Measurements from ENCODE around the gene DICER1. TPM values are rescaled to one million over a fixed set of nuclear protein-coding genes. Genes with fewer than 3 reads are reported as not detected.

The DICER1 gene
- polyA plus RNA-seq, 3 donors = 26.5 to 38.4 (median 34.7) TPM

GRCh38 chr14:95155045-95155444, 2.3 kb downstream of the DICER1 start:
- H3K4me3 ChIP-seq (replicated peaks in 1 of 3; ENCODE audit: low read depth in 2 of 3, low read length in 3 of 3) = peak overlapping the region in 1 of 3 experiments; percentile 86
- Mint-ChIP-seq H3K9me3 (no peaks in the 10 kb centered on the region), H3K36me3 (peaks cover 2 to 6% of the 10 kb centered on the region in 2 donors), H3K27me3 (ENCODE audit: low read depth in 3 of 3) (no peaks in the 10 kb centered on the region), H3K4me3 (peak overlapping the region; percentile 3 to 92), H3K27ac (peak overlapping the region in 1 of 7 donors; percentile 2), H3K4me1 (peaks cover 71% of the 10 kb centered on the region)
- no peaks in the 10 kb centered on the region for H3K27me3 ChIP-seq (ENCODE audit: control insufficient read depth in 2 of 2, insufficient read depth in 2 of 2, low read length in 2 of 2)
- H3K9ac ChIP-seq (ENCODE audit: insufficient read depth, low read length, poor library complexity, severe bottlenecking) = no peak overlapping the region
- H3K4me1 ChIP-seq (ENCODE audit: control insufficient read depth in 1 of 2, insufficient read depth in 2 of 2, low read length in 2 of 2) = peaks cover 34 to 39% of the 10 kb centered on the region in 2 donors
- intact Hi-C loops (cut with micrococcal nuclease) = loop anchor here in 1 of 2 donors (10.0 kb wide), 1 partner anchor 360 kb away; the partner anchor contains the start of gene SYNE3
- TF ChIP-seq CTCF (IDR thresholded peaks at IDR 0.05) = no peak
- H4K20me1 ChIP-seq (ENCODE audit: insufficient read depth, low read length) = peaks cover 43% of the 10 kb centered on the region
- WGBS (ENCODE audit: insufficient coverage) = 92% methylated on average over 4 of the region's 12 CpGs
- H3K79me2 ChIP-seq (ENCODE audit: insufficient read depth, low read length) = peaks cover 69% of the 10 kb centered on the region
- H2AFZ ChIP-seq (ENCODE audit: insufficient read depth, low read depth, low read length, poor library complexity, severe bottlenecking) = no peak overlapping the region
- H3K27ac ChIP-seq (ENCODE audit: low read depth in 1 of 2, low read length in 2 of 2) = peak overlapping the region in 1 of 2 donors; percentile 45
- no peak for DNase-seq
- no peaks in the 10 kb centered on the region for H3K9me3 ChIP-seq (replicated peaks in 1 of 2; ENCODE audit: control insufficient read depth in 1 of 2, insufficient read depth in 1 of 2, low read length in 2 of 2)
- peak overlapping the region; percentile 91 for H3K4me2 ChIP-seq (replicated peaks; ENCODE audit: extremely low read depth, low read length, poor library complexity, severe bottlenecking)
- no peaks in the 10 kb centered on the region for H3K36me3 ChIP-seq (replicated peaks in 1 of 2; ENCODE audit: control insufficient read depth in 1 of 2, insufficient read depth in 2 of 2, low read length in 2 of 2)

- intact Hi-C loops (cut with micrococcal nuclease) = loop anchor here in 1 of 2 donors (10.0 kb wide), 1 partner anchor 361 kb away; the partner anchor contains the start of gene SYNE3
- H4K20me1 ChIP-seq (ENCODE audit: insufficient read depth, low read length) = peaks cover 54% of the 10 kb centered on the region
- peaks cover 33 to 37% of the 10 kb centered on the region in 2 donors for H3K4me1 ChIP-seq (ENCODE audit: control insufficient read depth in 1 of 2, insufficient read depth in 2 of 2, low read length in 2 of 2)
- H3K79me2 ChIP-seq (ENCODE audit: insufficient read depth, low read length) = peaks cover 80% of the 10 kb centered on the region
- no peak overlapping the region for H3K27ac ChIP-seq (ENCODE audit: low read depth in 1 of 2, low read length in 2 of 2)
- DNase-seq = no peak
- H3K27me3 ChIP-seq (ENCODE audit: control insufficient read depth in 2 of 2, insufficient read depth in 2 of 2, low read length in 2 of 2) = no peaks in the 10 kb centered on the region
- Mint-ChIP-seq H3K9me3 (no peaks in the 10 kb centered on the region), H3K4me1 (peaks cover 74% of the 10 kb centered on the region), H3K27ac (peak overlapping the region in 3 of 7 donors; percentile 8 to 49 (median 32)), H3K36me3 (peaks cover 2 to 6% of the 10 kb centered on the region in 2 donors), H3K4me3 (no peak overlapping the region), H3K27me3 (ENCODE audit: low read depth in 3 of 3) (no peaks in the 10 kb centered on the region)
- H3K9ac ChIP-seq (ENCODE audit: insufficient read depth, low read length, poor library complexity, severe bottlenecking) = no peak overlapping the region
- H2AFZ ChIP-seq (ENCODE audit: insufficient read depth, low read depth, low read length, poor library complexity, severe bottlenecking) = no peak overlapping the region
- TF ChIP-seq CTCF (IDR thresholded peaks at IDR 0.05) = no peak
- H3K9me3 ChIP-seq (replicated peaks in 1 of 2; ENCODE audit: control insufficient read depth in 1 of 2, insufficient read depth in 1 of 2, low read length in 2 of 2) = no peaks in the 10 kb centered on the region
- no CpG with 5 or more reads among the region's 4 CpGs for WGBS (ENCODE audit: insufficient coverage)
- H3K36me3 ChIP-seq (replicated peaks in 1 of 2; ENCODE audit: control insufficient read depth in 1 of 2, insufficient read depth in 2 of 2, low read length in 2 of 2) = no peaks in the 10 kb centered on the region
- H3K4me2 ChIP-seq (replicated peaks; ENCODE audit: extremely low read depth, low read length, poor library complexity, severe bottlenecking) = no peak overlapping the region
- no peak overlapping the region for H3K4me3 ChIP-seq (replicated peaks in 1 of 3; ENCODE audit: low read depth in 2 of 3, low read length in 3 of 3)
Observed at GRCh38 chr14:95153866-95154265, 3.5 kb downstream of the DICER1 start.

All from CD14-positive monocyte (primary cell).